Dedifferentiated amniotic fluid mesenchymal stem cell (primary cell): Measurements from ENCODE around the gene CCL14.
"Not testable (repeated sequence)": the region's sequence is repeated elsewhere in the genome, so short reads cannot be mapped to it uniquely, and the experiment has no call there.

Source experiments
- DNase-seq: peaks from one replicate; pipeline ENCODE4 v3.0.0-alpha.2; 2016; ENCODE audit errors: extremely low spot score

Gene CCL14

DNA sequence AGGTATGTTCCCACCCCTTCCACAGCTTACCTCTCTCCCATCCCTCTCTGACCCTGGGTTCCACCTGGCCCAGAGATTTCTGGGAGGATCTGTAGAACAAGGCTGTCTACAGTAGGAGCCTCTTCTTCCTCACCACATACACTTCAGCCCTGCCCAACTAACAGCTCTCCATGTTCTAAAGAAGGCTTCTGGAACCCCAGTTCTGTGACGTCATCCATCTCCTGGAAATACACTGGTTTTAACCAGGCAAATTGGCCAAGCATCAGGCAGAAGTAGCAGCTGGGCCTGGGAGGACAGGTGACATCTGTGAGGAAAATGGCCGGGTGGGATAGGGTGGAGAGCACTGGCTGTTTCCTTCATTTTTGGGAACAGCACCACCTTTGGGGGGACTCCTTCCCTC lies 43.0 kb downstream of the CCL14 start, which contains the start of gene LYZL6:
TSS of gene LYZL6 (minus strand) at position 177 of the 400 bp plus-strand sequence. CDS start 4,357 bp downstream, outside the sequence.
- DNase-seq, result no peak

DNA sequence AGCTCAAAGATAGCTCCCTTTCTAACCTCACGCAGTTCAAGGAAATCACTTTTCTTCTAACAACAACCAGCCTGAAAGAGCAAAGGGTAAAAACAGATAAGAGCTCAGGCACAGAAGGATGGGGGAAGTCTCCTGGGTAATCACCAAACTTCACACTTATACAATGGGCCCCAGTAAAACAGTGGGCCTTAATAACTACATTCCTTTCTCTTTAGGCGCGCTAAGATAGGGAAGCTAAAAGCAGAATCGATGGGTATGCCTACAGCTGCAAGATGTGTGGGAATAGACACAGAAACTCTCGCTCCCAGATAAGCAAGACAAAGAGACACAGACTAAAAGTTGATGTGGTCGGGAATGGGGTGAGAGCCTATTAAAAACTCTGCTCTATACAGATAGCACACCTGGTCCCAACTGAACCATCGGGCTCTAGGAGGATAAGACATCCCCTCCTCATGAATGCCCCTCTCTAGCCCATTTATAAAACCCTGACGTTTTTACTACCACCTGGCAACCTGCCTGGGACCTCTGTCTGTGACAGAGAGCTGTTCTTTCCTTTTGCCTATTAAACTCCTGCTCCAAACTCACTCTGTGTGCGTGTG lies 43.8 kb downstream of the CCL14 start:
- DNase-seq, result no peak

DNA sequence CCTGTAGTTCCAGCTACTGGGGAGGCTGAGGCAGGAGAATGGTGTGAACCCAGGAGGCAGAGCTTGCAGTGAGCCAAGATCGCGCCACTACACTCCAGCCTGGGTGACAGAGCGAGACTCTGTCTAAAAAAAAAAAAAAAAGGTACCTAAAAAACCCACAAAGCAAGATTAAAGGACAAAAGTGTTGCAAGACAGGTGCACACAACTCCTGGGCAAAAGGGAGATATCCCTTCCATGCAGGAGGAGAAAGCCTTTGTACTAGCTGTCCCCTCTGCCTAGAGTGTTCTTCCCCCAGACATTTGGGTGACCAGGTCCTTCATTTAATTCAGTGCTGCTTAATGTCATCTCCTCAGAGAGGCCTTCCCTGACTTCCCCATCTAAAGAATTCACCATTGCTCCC lies 48.0 kb downstream of the CCL14 start:
- DNase-seq, result not testable (repeated sequence)

DNA sequence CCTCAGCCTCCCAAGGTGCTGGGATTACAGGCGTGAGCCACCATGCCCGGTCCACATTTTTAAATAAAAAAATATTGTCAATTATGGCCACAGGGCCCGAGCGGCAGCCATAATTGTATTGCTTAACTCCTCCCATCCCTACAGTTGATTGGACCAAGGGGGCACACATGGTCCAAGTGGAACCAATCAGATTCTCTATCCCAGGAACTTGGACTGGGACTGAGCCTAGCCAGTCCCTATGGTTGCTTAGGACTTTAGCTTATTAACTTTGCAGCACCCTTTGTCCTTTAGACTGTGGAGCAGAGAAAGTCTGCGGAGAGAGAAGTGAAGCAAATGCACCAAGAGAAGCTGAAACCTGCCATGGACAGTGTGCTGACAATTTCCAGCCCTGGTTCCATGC lies 50.5 kb downstream of the CCL14 start:
- no peak for DNase-seq

DNA sequence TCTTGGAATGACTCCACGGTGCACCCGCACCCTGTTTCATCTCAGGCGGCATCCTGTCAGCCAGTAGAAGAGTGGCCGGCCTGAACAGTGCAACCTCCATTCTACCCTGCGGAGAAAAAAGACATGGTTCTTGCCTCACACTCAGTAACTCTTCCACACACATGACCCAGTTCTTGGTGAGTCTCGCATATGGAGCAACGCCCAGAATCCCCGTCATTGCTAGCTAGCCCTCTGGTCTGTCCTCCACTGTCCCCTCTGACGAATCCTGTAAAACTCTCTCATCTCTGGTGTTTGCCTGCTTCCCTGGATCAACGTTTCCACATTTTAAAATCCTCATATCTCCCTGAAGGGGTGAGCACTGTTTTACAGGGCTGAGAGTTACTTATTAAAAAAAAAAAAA lies 51.8 kb downstream of the CCL14 start:
- no peak for DNase-seq
